HUES6 (cell line): Measurements from ENCODE around the gene GCSH.

ENCODE experiments used
- H3K27ac ChIP-seq: 2 replicates; pipeline ENCODE4 v1.7.0; 2013; ENCODE audit warnings: low read depth, mild to moderate bottlenecking, low read length, inconsistent platforms
- H3K27me3 ChIP-seq: 2 replicates; pipeline ENCODE4 v1.6.1; 2013; ENCODE audit warnings: low read length; ENCODE audit not compliant: control insufficient read depth, insufficient read depth
- H3K36me3 ChIP-seq: 2 replicates; pipeline ENCODE4 v1.6.1; 2013; ENCODE audit warnings: low read length; ENCODE audit not compliant: control insufficient read depth, insufficient read depth
- H3K4me1 ChIP-seq: 2 replicates; pipeline ENCODE4 v1.6.1; 2013; ENCODE audit warnings: low read length; ENCODE audit not compliant: control insufficient read depth, insufficient read depth
- H3K4me3 ChIP-seq: 2 replicates; pipeline ENCODE4 v1.5.1; 2013; ENCODE audit warnings: low read depth, low read length
- H3K9ac ChIP-seq: one replicate; pipeline ENCODE4 v1.6.1; 2013; ENCODE audit warnings: mild to moderate bottlenecking, low read length
- H3K9me3 ChIP-seq: 2 replicates; pipeline ENCODE4 v1.6.1; 2013; ENCODE audit warnings: low read depth, low read length; ENCODE audit not compliant: control insufficient read depth, insufficient read depth

The GCSH gene

DNA sequence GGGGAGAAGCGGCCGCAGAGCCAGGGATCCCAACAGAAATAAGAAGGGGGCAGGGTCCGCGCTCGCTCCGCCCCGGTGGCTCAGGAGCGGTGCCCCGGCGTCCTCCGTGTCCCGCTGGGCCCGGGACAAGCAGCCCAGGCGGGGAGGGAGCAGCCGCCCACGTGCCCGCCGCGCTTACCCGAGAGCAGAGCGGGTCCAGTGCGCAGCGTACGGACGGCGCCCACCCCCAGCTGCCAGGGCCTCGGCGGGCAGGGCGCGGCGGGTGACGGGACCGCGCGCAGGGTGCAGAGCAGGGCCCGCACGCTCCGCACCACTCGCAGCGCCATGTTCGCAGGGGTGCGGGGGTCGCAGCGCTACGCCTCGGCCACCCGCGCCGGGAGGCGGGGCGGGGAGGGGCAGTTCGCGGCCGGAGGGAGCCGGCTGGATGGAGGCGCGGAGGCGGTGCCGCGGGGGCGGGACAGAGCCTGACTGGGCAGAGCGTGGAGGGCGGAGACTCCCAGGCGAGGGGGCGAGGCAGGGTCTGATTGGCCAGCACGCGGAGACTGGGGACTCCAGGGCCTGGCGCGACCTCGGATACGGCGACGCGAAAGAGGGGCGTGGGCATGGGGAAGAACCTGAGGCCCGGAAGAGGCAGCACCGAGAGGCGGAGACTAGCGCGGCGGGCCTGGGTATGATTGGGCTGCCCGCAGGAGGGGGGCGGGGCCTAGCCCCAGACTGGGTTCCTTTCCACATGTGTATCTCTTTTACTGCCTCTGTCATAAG, at the start of gene GCSH:
TSS of gene GCSH (minus strand) at position 443 of the 762 bp plus-strand sequence. CDS start at position 326, 117 bp downstream.
- no peaks in the 10 kb centered on the region for H3K4me1 ChIP-seq
- H3K4me3 ChIP-seq = peak within 1 kb of the TSS; percentile 94
- peak within 1 kb of the TSS; percentile 83 for H3K9ac ChIP-seq
- H3K36me3 ChIP-seq = no peaks in the 10 kb centered on the region; the same call in 1 of the 2 replicates
- H3K9me3 ChIP-seq = no peaks in the 10 kb centered on the region
- H3K27ac ChIP-seq = peak within 1 kb of the TSS; percentile 73; the same call in 1 of the 2 replicates
- H3K27me3 ChIP-seq = no peaks in the 10 kb centered on the region

DNA sequence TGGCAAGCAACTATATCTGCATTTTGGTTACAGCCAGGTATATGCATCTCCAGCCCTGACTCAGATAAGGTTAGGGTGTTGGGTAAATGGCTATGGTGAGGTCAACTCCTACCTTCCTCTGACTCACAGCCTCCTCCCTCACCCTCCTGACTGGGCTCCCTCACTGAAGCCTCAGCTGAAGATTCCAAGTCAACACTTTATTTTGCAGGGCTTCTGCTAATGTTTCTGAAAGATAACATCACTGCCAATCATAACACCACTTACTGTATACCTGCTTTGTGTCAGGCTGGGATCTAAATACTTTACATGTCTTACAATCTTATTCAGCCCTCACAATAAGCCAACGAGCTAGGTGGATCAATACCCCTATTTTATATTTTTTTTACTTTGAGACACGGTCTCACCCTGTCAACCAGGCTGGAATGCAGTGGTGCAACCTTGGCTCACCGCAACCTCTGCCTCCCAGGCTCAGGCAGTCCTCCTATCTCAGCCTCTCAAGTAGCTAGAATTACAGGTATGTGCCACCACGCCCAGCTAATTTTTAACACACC, 47.8 kb upstream of the GCSH start:
- H3K27ac ChIP-seq = no peak overlapping the region

DNA sequence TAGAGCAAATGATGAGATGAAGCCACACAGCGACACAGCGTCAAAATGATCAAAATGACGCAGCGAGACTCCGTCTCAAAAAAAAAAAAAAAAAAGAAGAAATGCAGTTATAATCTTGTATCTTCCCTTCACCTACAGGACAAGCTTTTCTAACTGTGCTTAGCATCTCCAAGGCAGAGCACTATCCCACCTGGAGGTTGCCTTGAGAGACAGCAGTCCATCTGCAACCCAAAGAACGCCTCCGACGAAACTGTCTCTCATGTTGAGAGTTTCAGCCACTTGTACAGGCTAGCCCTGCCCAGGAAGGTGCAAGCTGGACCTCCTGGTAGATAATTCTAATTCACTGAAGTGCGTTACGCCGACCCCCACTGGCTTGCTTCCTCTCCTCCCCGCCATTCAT, 46.7 kb upstream of the GCSH start:
- H3K27me3 ChIP-seq = no peaks in the 10 kb centered on the region
- H3K4me1 ChIP-seq = peaks cover 7% of the 10 kb centered on the region; the same call in 1 of the 2 replicates
- no peak overlapping the region for H3K27ac ChIP-seq
- no peaks in the 10 kb centered on the region for H3K9me3 ChIP-seq
- H3K4me3 ChIP-seq = no peak overlapping the region
- no peaks in the 10 kb centered on the region for H3K36me3 ChIP-seq
- no peak overlapping the region for H3K9ac ChIP-seq

More for the DNA sequence above, 47.8 kb upstream of the GCSH start:
- no peaks in the 10 kb centered on the region for H3K9me3 ChIP-seq
- no peaks in the 10 kb centered on the region for H3K36me3 ChIP-seq
- no peaks in the 10 kb centered on the region for H3K27me3 ChIP-seq
- peaks cover 7% of the 10 kb centered on the region; the same call in 1 of the 2 replicates for H3K4me1 ChIP-seq
- H3K9ac ChIP-seq = no peak overlapping the region
- H3K4me3 ChIP-seq = no peak overlapping the region

- Histone ChIP-seq H3K27me3 (no peaks in the 10 kb centered on the region), H3K4me3 (no peak overlapping the region), H3K9me3 (no peaks in the 10 kb centered on the region), H3K27ac (peak overlapping the region; percentile 78), H3K9ac (peak overlapping the region; percentile 43), H3K36me3 (no peaks in the 10 kb centered on the region), H3K4me1 (peaks cover 23% of the 10 kb centered on the region)
These were observed 45.0 kb upstream of the GCSH start for GRCh38 chr16:81140930-81141780.

- peaks cover 26% of the 10 kb centered on the region for H3K4me1 ChIP-seq
- H3K27me3 ChIP-seq = no peaks in the 10 kb centered on the region
- no peaks in the 10 kb centered on the region for H3K36me3 ChIP-seq
- H3K27ac ChIP-seq = no peak overlapping the region
- no peak overlapping the region for H3K4me3 ChIP-seq
- no peak overlapping the region for H3K9ac ChIP-seq
- no peaks in the 10 kb centered on the region for H3K9me3 ChIP-seq
These were observed 42.8 kb upstream of the GCSH start for GRCh38 chr16:81138831-81139557.

GRCh38 chr16:81137754-81138153, 41.6 kb upstream of the GCSH start:
- Histone ChIP-seq H3K36me3 (no peaks in the 10 kb centered on the region), H3K4me1 (peaks cover 26% of the 10 kb centered on the region), H3K4me3 (no peak overlapping the region), H3K9me3 (no peaks in the 10 kb centered on the region), H3K9ac (no peak overlapping the region), H3K27ac (no peak overlapping the region), H3K27me3 (no peaks in the 10 kb centered on the region)

DNA sequence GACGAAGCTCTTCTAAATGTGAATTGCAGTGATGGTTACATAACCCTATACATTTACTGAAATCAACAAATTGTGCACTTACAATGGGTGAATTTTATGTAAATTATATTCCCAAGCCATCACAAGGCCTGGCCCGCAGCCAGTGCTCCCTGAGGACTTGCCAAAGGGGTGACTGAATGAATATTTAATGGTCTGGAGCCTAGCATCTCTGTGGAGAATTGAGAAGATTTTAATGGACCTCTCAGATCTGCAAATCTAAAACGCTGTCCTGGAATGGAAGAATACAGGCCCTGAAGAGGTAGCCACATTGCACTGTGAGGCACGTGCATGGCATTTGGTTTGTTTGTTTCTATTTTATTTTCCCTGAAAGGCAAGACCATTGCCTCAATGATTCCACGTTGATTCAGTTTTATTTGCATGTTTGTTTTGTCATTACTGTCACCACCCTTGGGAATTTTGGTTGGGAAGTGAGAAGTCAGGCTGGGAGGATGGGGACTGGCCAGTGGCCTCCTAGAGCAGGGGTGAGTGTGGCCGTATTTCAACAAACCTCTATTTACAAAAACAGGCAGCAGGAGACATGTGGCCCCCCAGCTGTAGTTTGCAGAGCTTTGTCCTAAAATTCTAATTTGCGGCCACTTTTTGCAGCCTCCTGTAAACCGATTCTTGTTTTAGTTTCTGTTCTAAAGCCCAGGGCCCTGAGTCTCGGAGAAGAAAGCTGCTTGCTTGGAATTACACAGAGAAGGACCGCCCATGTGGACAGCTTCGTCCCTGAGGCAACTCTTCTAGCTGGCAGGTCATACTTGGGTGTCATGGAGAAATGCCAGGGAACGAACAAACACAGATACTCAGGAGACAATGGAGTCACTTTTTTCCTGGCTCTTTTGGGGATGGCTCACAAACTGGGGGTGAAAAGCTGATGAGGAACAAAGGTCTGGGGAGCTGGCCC, 40.5 kb upstream of the GCSH start:
- Histone ChIP-seq H3K9ac (no peak overlapping the region), H3K4me3 (no peak overlapping the region)

DNA sequence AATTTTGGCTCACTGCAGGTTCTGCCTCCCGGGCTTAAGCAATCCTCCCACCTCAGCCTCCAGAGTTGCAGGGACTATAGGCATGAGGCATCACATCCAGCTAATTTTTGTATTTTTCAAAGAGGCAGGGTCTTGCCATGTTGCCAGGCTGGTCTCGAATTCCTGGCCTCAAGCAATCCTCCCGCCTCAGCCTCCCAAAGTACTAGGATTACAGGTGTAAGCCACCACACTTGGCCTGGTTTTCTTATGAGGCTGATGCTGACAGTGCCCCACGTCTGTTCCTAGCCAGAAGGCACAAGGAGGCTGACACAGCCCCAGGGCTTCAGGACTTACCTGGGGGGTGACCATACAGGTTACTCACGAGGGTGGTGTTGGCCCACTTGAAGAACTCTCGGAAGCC, 33.9 kb upstream of the GCSH start:
- Histone ChIP-seq H3K9ac (no peak overlapping the region), H3K4me1 (no peaks in the 10 kb centered on the region), H3K4me3 (no peak overlapping the region), H3K27me3 (no peaks in the 10 kb centered on the region), H3K9me3 (no peaks in the 10 kb centered on the region), H3K27ac (no peak overlapping the region), H3K36me3 (no peaks in the 10 kb centered on the region)

More for the DNA sequence above, 40.5 kb upstream of the GCSH start:
- no peaks in the 10 kb centered on the region for H3K36me3 ChIP-seq
- no peak overlapping the region for H3K27ac ChIP-seq
- H3K27me3 ChIP-seq = no peaks in the 10 kb centered on the region
- peaks cover 26% of the 10 kb centered on the region for H3K4me1 ChIP-seq
- no peaks in the 10 kb centered on the region for H3K9me3 ChIP-seq

GRCh38 chr16:81128726-81129524, 32.7 kb upstream of the GCSH start:
- no peaks in the 10 kb centered on the region for H3K9me3 ChIP-seq
- no peak overlapping the region for H3K27ac ChIP-seq
- H3K9ac ChIP-seq = no peak overlapping the region
- no peaks in the 10 kb centered on the region for H3K27me3 ChIP-seq
- no peak overlapping the region for H3K4me3 ChIP-seq
- H3K36me3 ChIP-seq = no peaks in the 10 kb centered on the region
- no peaks in the 10 kb centered on the region for H3K4me1 ChIP-seq
